Measurements from ENCODE around the gene RSPH3.
A peak's percentile ranks its signal among the peaks of the same experiment; 100 is the strongest.

Gene RSPH3

GRCh38 chr6:158938220-158938619, 61.8 kb downstream of the RSPH3 start:
- CTCF ChIA-PET: interaction anchor here (0.9 to 1.5 kb wide), 2 partner anchors 9 to 145 kb away, joined by 3 read pairs; no protein-coding TSS in a partner anchor
- no peak overlapping the region for H3K4me3 ChIP-seq (ENCODE audit: low read depth, low read length)
- POLR2A ChIA-PET: no interaction called here
- TF ChIP-seq CTCF (IDR thresholded peaks at IDR 0.05; ENCODE audit: insufficient read depth, low read length, missing control alignments): no peak
- no peak for DNase-seq (ENCODE audit: low read depth, low spot score)

DNA sequence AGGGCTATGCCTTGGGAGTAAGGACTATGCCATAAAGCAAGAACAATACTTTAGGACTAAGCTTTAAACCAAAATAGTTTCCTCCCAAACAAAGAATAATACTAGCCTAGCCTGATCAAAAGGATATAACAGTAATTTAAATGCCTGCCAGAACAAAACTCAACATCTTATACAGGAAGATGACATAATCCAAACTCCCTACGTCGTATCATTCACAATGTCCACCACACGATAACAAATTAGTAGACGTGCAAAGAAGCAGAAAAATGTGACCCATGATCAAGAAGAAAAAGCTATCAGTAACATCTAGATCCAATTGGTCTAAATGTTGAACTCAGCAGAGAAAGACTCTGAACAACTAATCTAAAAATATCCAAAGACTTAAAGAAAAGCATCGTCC, 65.8 kb downstream of the RSPH3 start:
- ChIA-PET CTCF (no interaction called here), POLR2A (no interaction called here)
- H3K4me3 ChIP-seq (ENCODE audit: low read depth, low read length): no peak overlapping the region
- DNase-seq (ENCODE audit: low read depth, low spot score): no peak
- TF ChIP-seq CTCF (IDR thresholded peaks at IDR 0.05; ENCODE audit: insufficient read depth, low read length, missing control alignments): no peak

GRCh38 chr6:158933079-158933595, 66.9 kb downstream of the RSPH3 start:
- TF ChIP-seq CTCF (IDR thresholded peaks at IDR 0.05; ENCODE audit: insufficient read depth, low read length, missing control alignments): no peak
- POLR2A ChIA-PET: no interaction called here
- CTCF ChIA-PET: no interaction called here
- H3K4me3 ChIP-seq (ENCODE audit: low read depth, low read length): no peak overlapping the region
- no peak for DNase-seq (ENCODE audit: low read depth, low spot score)

DNA sequence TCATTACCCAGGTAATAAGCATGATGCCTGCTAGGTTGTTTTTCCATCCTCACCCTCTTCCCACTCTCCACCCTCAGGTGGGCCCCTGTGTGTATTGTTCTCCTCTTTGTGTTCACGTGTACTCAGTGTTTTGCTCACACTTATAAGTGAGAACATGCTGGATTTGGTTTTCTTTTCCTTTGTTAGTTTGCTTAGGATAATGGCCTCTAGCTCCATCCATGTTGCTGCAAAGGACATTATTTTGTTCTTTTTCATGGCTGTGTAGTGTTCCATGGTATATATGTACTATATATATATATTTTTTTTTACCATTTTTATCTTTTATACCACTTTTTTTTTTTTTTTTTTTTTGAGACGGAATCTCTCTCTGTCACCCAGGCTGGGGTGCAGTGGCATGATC, 71.9 kb downstream of the RSPH3 start:
- DNase-seq (ENCODE audit: low read depth, low spot score): no peak
- POLR2A ChIA-PET: no interaction called here
- no peak overlapping the region for H3K4me3 ChIP-seq (ENCODE audit: low read depth, low read length)
- no peak for TF ChIP-seq CTCF (IDR thresholded peaks at IDR 0.05; ENCODE audit: insufficient read depth, low read length, missing control alignments)
- CTCF ChIA-PET: no interaction called here

DNA sequence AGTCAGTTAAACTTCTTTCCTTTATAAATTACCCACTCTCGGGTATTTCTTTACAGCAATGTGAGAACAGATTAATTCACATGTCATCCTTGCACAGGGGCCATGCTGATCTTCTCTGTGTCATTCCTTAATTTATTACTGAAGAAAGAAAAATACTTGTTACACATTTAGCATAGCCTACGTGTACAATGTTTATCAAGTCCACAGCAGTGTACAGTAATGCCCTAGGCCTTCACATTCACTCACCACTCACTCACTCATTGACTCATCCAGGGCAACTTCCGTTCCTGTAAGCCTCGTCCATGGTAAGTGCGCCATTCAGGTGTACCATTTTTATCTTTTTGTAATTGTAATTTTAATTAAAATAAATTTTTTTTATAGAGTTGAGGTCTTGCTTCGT, 73.6 kb downstream of the RSPH3 start:
- ChIA-PET CTCF (interaction anchor here (1.1 kb wide), 1 partner anchor 57 kb away, joined by 3 read pairs; no protein-coding TSS in a partner anchor), POLR2A (no interaction called here)
- no peak overlapping the region for H3K4me3 ChIP-seq (ENCODE audit: low read depth, low read length)
- TF ChIP-seq CTCF (IDR thresholded peaks at IDR 0.05; ENCODE audit: insufficient read depth, low read length, missing control alignments): no peak
- peak; percentile 38 for DNase-seq (ENCODE audit: low read depth, low spot score)

- TF ChIP-seq CTCF (IDR thresholded peaks at IDR 0.05; ENCODE audit: insufficient read depth, low read length, missing control alignments): no peak
- DNase-seq (ENCODE audit: low read depth, low spot score): no peak
- ChIA-PET POLR2A (interaction anchor here (0.7 kb wide), 1 partner anchor 693 kb away, joined by 3 read pairs; no protein-coding TSS in a partner anchor), CTCF (interaction anchor here (0.9 kb wide), 1 partner anchor 86 kb away, joined by 3 read pairs; no protein-coding TSS in a partner anchor)
- no peak overlapping the region for H3K4me3 ChIP-seq (ENCODE audit: low read depth, low read length)
These were observed 75.2 kb downstream of the RSPH3 start for GRCh38 chr6:158924499-158925455.

Data from AG04449 (cell line).